GM12878 (cell line): ENCODE data around the gene MTFP1. TPM values are rescaled to one million over a fixed set of nuclear protein-coding genes. Genes with fewer than 3 reads are reported as not detected.

Source experiments
- BACH1 ChIP-seq: fragments of 450-650 bp; IDR thresholded peaks from 2 replicates; pipeline ENCODE4 v1.6.1; 2017; ENCODE audit warnings: mild to moderate bottlenecking, borderline replicate concordance
- ELK1 ChIP-seq: IDR thresholded peaks from 2 replicates; pipeline ENCODE4 v1.6.1; 2012; ENCODE audit warnings: low read depth, low read length, improper control_type of control experiment
- EZH2 ChIP-seq: IDR thresholded peaks from 2 replicates; pipeline ENCODE4 v1.6.1; 2012; ENCODE audit warnings: low read depth, mild to moderate bottlenecking, control low read depth, inconsistent platforms, low read length, borderline replicate concordance; ENCODE audit not compliant: control insufficient read depth
- IRF4 ChIP-seq: IDR thresholded peaks from 2 replicates; pipeline ENCODE4 v1.6.1; 2011; ENCODE audit warnings: low read depth, low read length
- NFYA ChIP-seq: IDR thresholded peaks from 2 replicates; pipeline ENCODE4 v1.6.1; 2011; ENCODE audit warnings: low read depth, mild to moderate bottlenecking, low read length, improper control_type of control experiment, borderline replicate concordance
- PKNOX1 ChIP-seq: fragments of 450-650 bp; IDR thresholded peaks from 2 replicates; pipeline ENCODE4 v1.6.1; 2016; ENCODE audit warnings: mild to moderate bottlenecking
- SREBF1 ChIP-seq: IDR thresholded peaks from 2 replicates; pipeline ENCODE4 v1.6.1; 2012; ENCODE audit warnings: mild to moderate bottlenecking, low read length
- TCF12 ChIP-seq: IDR thresholded peaks from 2 replicates; pipeline ENCODE4 v1.6.1; 2011; ENCODE audit warnings: low read depth, mild to moderate bottlenecking, low read length
- YY1 ChIP-seq: IDR thresholded peaks from 2 replicates; pipeline ENCODE4 v1.6.1; 2011; ENCODE audit warnings: low read depth, mild to moderate bottlenecking, low read length
- ZNF592 ChIP-seq: fragments of 450-650 bp; IDR thresholded peaks from 2 replicates; pipeline ENCODE4 v1.6.1; 2017; ENCODE audit warnings: mild to moderate bottlenecking, moderate library complexity
- polyA plus RNA-seq, 11 experiments: library from polyadenylated mRNA; depleted of rRNA in 4 of 11; unstranded in 6 of 11; stranded (reverse) in 5 of 11; fragments of >200 nt; fragmentation: Nextera tagmentation in 4 of 11; fragmentation: Illumina TruSeq in 1 of 11; extraction: Ambion mirVana in 4 of 11; extraction: Trizol in 1 of 11; gene quantifications; 1 replicate in 1 of 11; 2 replicates in 10 of 11; pipeline versions ENCODE4 v1.2.1 to v1.2.3, GENCODE V29; 2011 to 2016; ENCODE audit warnings: inconsistent platforms in 2 of 11, missing spikeins in 2 of 11, low read depth in 1 of 11
- total RNA-seq, 4 experiments: library from RNA; depleted of rRNA in 3 of 4; stranded (reverse); fragments of >200 nt in 3 of 4; fragmentation: Illumina TruSeq in 1 of 4; extraction: Trizol in 1 of 4; gene quantifications; 2 replicates each; pipeline versions ENCODE4 v1.2.1 to v1.2.3, GENCODE V29; 2013 to 2021
- TF ChIP-seq, protein P1 (sequence below): fragments of 450-650 bp; formaldehyde crosslinking; IDR thresholded peaks from 2 replicates; pipeline ENCODE4 v1.5.0; 2022; ENCODE audit warnings: mild to moderate bottlenecking, missing genetic modification characterization
- TF ChIP-seq, protein P2 (sequence below): IDR thresholded peaks from 2 replicates; pipeline ENCODE4 v1.6.1; 2012; ENCODE audit warnings: mild to moderate bottlenecking, low read depth, low read length
- TF ChIP-seq, protein P3 (sequence below): fragments of 450-650 bp; IDR thresholded peaks from 2 replicates; pipeline ENCODE4 v1.6.1; 2014; ENCODE audit warnings: mild to moderate bottlenecking

Gene MTFP1
- total and polyA plus RNA-seq, 10 of the 15 experiments (the other 5 are each of a cell fraction or from before 2014, with no cell fraction given) = 20.5 to 133 (median 59.8) TPM

DNA sequence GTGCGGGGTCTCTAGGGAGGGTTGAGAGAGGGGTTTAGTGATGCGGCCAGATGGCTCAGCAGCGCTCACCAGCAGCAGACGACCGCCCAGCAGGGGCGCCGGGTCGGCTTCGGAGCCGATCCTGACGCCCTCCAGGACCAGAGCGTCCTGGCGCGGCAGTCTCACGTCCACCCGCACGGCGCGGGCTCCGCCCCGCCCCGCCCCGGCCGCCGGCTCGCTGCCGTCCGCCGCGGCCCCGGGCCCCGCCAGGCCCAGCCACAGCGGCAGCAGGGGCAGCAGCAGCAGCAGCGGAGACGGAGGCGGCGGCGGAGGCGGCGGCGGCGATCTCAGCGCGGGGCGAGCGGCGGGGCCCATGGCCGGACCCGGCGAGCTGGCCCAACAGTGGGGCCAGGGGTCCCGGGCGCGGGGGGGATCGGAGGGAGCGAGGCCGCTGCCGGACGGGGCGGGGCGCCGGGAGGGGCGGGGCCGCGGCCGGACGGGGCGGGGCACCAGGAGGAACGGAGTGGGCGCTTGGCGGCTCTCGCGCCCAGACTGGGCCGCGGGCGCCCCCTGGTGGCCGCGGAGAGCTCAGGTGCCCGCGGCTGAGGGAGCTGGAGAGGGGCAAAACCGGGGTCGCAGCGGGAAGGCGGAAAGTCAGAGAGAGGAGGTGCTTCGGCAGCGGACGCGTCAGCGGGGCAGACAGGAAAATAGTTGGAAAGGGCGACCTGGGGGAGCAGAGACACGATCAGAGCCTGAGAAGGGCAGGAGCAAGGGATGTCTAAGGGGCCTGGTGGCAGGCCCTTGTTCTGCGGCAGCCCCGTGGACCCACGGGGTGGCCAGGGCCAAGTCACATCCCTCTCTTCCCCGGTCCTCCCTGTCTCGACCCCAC, 38.4 kb upstream of the MTFP1 start, which contains the start of gene RNF215 (continued):
- TF ChIP-seq NFYA = no peak
- TF ChIP-seq, protein P1, sequence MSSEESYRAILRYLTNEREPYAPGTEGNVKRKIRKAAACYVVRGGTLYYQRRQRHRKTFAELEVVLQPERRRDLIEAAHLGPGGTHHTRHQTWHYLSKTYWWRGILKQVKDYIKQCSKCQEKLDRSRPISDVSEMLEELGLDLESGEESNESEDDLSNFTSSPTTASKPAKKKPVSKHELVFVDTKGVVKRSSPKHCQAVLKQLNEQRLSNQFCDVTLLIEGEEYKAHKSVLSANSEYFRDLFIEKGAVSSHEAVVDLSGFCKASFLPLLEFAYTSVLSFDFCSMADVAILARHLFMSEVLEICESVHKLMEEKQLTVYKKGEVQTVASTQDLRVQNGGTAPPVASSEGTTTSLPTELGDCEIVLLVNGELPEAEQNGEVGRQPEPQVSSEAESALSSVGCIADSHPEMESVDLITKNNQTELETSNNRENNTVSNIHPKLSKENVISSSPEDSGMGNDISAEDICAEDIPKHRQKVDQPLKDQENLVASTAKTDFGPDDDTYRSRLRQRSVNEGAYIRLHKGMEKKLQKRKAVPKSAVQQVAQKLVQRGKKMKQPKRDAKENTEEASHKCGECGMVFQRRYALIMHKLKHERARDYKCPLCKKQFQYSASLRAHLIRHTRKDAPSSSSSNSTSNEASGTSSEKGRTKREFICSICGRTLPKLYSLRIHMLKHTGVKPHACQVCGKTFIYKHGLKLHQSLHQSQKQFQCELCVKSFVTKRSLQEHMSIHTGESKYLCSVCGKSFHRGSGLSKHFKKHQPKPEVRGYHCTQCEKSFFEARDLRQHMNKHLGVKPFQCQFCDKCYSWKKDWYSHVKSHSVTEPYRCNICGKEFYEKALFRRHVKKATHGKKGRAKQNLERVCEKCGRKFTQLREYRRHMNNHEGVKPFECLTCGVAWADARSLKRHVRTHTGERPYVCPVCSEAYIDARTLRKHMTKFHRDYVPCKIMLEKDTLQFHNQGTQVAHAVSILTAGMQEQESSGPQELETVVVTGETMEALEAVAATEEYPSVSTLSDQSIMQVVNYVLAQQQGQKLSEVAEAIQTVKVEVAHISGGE (CRISPR knock-in tag) = no peak
- no peak for TF ChIP-seq SREBF1
- TF ChIP-seq PKNOX1 = no peak
- TF ChIP-seq BACH1 = 0 out of 2 replicates have a peak, but pooled peaks have one; percentile 39
- TF ChIP-seq TCF12 = 0 out of 2 replicates have a peak, but pooled peaks have one; percentile 17
- peak; percentile 64 for TF ChIP-seq YY1
- TF ChIP-seq, protein P2, sequence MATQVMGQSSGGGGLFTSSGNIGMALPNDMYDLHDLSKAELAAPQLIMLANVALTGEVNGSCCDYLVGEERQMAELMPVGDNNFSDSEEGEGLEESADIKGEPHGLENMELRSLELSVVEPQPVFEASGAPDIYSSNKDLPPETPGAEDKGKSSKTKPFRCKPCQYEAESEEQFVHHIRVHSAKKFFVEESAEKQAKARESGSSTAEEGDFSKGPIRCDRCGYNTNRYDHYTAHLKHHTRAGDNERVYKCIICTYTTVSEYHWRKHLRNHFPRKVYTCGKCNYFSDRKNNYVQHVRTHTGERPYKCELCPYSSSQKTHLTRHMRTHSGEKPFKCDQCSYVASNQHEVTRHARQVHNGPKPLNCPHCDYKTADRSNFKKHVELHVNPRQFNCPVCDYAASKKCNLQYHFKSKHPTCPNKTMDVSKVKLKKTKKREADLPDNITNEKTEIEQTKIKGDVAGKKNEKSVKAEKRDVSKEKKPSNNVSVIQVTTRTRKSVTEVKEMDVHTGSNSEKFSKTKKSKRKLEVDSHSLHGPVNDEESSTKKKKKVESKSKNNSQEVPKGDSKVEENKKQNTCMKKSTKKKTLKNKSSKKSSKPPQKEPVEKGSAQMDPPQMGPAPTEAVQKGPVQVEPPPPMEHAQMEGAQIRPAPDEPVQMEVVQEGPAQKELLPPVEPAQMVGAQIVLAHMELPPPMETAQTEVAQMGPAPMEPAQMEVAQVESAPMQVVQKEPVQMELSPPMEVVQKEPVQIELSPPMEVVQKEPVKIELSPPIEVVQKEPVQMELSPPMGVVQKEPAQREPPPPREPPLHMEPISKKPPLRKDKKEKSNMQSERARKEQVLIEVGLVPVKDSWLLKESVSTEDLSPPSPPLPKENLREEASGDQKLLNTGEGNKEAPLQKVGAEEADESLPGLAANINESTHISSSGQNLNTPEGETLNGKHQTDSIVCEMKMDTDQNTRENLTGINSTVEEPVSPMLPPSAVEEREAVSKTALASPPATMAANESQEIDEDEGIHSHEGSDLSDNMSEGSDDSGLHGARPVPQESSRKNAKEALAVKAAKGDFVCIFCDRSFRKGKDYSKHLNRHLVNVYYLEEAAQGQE = no peak
- no peak for TF ChIP-seq EZH2
- TF ChIP-seq, protein P3, sequence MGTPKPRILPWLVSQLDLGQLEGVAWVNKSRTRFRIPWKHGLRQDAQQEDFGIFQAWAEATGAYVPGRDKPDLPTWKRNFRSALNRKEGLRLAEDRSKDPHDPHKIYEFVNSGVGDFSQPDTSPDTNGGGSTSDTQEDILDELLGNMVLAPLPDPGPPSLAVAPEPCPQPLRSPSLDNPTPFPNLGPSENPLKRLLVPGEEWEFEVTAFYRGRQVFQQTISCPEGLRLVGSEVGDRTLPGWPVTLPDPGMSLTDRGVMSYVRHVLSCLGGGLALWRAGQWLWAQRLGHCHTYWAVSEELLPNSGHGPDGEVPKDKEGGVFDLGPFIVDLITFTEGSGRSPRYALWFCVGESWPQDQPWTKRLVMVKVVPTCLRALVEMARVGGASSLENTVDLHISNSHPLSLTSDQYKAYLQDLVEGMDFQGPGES = no peak
- TF ChIP-seq ELK1 = no peak
- no peak for TF ChIP-seq IRF4
- TF ChIP-seq ZNF592 = 0 out of 2 replicates have a peak, but pooled peaks have one; percentile 42
